Measurements from ENCODE around the gene HTT.
A peak's percentile ranks its signal among the peaks of the same experiment; 100 is the strongest.
"Not testable (repeated sequence)": the region's sequence is repeated elsewhere in the genome, so short reads cannot be mapped to it uniquely, and the experiment has no call there.

HTT gene

DNA sequence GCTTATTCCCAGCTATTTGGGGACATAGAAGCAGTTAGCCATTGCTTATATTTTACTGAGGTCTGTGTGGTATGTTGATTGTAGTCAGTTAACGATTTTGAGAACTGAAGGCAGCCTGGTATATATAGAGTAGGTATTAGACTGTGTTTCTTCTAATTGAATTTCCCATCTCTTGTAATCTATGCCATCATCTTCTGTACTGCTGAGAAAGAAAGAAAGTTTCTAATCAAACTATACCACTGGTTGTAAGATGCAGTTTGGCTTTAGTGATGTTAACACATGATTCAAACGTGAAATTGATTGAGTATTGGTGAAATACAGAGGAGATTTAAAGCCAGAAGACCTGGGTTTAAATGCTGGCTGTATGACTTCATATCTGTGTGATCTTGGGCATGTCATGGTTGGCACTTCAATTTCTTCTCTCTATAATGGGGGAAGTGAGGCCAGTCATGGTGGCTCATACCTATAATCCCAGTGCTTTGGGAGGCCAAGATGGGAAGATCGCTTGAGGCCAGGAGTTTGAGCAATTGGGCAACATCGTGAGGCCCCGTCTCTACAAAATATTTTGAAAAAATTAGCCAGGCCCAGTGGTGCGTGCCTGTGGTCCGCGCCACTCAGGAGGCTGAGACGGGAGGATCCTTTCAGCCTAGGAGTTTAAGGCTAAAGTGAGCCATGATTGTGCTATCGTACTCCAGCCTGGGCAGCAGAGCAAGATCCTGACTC, 11.6 kb downstream of the HTT start:
- no peak for DNase-seq

DNA sequence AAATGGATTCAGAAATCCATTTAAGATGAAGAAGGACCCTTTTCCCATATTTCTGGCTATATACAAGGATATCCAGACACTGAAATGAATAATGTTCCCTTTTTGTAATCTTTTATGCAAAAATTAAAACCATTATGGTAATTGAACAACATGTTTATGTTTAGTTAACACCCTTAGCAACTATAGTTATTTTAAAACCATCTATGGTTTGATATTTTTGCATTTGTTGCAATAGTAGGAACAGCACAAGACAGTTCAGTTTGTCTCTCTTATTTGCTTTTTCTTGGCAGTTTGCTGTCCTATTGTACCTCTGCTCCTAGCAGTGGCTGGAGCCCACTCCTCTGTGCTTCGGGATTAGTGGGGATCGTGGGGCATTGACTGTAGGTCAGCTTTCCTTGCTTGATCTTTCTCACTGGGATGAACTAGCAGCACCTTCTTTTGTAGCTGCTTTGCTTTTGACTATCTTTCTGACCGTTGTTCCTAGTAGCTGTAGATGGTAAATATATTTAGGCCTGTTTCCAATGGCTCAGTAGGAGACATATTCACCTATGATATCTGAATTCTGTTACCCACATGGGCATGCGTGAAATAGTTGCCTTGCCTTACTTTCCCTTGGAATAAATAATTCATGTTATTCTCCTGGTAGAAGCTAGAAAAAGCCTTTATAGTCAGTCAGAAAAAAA, 12.8 kb downstream of the HTT start:
- DNase-seq = no peak

DNA sequence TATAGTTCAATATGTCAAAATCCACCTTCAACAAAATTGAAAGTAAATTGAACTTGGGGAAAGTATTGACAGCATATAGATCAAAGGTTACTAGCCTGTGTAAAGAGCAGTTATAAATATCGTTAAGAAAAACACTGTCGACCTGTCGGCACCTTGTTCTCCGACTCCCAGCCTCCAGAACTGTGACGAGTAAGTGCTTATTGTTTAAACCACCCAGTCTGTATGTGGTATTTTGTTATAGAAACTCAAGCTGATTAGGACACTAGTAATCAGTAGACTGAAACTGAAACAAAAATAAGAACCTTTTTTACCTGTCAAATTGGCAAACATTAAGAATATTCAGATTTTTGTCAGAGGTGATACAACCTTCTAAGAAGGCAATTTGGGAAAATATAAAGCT, 17.0 kb downstream of the HTT start:
- no peak for DNase-seq

DNA sequence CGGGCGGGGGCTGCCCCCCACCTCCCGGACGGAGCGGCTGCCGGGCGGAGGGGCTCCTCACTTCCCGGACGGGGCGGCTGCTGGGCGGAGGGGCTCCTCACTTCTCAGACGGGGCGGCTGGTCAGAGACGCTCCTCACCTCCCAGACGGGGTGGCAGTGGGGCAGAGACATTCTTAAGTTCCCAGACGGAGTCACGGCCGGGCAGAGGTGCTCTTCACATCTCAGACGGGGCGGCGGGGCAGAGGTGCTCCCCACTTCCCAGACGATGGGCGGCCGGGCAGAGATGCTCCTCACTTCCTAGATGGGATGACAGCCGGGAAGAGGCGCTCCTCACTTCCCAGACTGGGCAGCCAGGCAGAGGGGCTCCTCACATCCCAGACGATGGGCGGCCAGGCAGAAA, 20.2 kb downstream of the HTT start:
- not testable (repeated sequence) for DNase-seq

DNA sequence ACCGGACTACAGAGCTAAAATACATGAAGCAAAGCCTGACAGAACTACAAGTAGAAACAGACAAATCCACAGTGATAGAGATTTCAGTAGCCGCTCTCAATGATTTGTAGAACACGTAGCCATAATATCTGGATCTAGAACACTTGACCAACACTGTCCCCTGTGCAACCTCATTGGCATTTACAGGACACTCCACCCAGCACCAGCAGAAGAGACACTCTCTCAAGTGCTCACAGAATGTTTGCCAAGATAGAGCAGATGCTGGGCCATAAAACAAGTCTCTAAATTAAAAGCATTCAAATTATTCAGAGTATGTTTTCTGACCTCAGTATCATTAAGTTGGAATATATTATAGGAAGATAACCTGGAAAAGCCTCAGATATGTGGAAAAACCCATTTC, 21.7 kb downstream of the HTT start:
- no peak for DNase-seq

DNA sequence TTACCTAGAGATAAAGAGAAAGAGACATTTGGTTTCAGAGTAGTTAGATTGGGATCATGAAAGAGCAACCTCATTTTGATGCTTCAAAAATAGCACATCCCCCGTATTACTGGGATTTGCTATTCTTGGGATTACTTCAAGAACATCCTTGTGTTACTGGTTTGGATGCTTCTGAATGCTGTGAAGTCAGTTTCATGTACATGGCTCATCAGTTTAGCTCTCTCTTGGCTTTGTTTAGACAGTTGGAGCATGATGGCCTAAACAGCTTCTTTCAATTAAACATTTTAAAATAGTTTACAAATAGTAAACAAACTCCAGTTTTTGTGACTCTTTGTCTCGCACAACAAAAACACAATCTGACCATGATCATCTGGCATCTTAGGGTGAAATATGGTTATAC, 23.9 kb downstream of the HTT start:
- no peak for DNase-seq

DNA sequence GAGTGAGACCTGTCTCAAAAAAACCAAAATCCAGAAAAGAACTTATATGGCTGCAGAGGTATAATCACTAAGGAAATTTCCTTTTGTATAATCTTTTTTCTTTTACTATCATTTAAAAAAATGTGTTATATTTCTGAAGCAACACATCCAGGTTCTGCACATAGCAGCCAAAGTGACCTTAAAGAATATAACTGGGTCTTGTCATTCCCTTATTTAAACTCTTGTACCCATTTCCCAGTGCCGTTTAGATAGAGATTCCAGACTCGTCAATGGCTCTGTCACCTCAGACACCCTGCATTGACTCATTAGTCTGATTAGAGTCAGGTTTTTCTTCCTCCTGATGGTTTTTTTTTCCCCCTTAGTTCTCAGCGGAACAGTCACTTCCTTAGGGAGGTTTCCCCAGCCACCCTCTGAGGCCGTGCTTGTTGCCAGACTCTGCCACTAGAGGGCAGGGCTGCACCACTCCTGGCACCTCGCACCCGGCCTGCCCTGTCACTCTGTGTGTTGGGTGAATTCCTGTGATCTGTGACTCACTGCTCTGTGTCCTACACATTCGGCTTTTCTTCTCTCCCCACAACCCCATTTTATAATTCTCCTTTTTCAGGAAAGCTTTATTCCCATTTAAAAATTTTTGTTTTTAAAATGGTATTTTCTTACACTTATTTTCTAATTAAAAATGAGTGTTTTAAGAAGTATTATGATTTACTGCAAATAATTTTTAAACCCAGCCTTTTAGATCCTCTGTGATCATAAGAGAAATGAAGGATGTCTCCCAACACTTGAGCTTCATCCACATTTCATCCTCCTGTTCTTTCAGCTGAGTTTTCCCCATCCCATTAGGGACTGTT, 32.1 kb downstream of the HTT start:
- peak; percentile 21 for DNase-seq

DNA sequence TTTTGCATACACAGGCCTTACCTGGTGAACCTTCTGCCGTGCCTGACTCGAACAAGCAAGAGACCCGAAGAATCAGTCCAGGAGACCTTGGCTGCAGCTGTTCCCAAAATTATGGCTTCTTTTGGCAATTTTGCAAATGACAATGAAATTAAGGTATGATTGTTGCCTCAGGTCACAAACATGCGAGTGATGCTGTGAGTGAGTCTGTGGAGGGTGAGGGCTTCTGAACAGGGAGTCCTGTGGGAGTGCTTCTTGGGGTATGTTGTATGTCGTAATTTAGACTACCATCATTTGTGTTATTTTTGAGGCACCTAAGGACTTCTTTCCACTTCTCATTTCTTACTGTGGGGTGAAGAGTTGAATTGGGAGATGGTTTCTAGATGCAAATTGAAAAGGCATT, 32.8 kb downstream of the HTT start:
- DNase-seq = no peak

DNA sequence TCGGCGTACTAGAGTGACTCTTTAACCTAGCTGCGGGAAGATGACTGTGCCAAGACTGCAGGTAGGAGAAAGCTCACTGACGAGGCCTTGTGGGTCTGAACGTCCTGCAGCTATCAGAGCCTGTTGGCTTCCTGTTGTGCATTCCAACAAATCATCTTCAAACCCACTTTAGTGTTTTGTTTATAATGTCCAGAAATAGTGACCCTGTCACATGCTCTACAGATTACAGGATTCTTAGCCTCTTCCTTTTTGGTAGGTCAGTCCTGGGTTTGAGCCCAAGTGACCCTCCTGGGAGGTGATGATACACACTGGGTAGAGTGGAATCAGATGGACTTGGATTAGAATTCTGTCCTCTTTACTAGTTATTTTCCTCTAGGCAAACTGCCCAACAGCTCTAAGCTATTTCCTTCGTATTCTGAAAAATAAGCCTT, 33.2 kb downstream of the HTT start:
- DNase-seq = no peak

DNA sequence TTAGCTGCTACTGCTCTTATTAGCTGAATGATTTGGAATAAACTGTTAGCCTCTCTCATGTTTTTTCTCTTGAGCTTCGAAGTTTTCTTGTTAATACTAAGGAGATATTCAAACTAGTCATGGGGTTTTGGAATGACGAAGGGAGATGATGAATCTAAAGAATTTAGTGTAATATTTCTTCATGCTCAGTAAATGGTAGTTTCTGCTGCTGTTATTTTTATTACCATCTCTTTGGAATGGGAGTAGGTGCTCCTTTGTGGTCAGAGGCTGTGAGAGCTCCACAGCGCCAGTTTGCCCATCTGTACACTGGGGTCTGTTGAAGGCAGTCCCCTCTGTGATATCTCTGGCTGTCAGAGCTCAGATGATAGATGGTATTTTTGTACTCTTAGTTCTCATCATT, 33.7 kb downstream of the HTT start:
- no peak for DNase-seq

DNA sequence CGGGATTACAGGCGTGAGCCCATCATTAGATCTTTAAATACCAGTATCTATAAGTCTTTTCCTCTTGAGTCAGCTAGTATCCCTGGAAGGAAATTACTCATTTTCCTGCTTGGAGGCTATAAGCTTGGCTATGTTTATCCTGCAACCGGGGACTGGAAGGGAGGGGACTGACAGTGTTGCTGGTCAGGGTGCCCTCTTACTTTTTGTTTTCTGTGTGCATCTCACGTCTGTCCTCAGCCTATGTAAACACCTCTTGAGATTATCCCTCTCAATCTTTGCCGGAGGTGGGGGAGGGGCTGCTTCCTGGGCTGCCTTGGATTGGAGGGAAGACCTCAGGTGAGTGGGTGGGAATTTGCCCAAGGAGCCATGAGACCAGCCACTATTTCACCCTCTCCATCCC, 37.0 kb downstream of the HTT start:
- DNase-seq = no peak

DNA sequence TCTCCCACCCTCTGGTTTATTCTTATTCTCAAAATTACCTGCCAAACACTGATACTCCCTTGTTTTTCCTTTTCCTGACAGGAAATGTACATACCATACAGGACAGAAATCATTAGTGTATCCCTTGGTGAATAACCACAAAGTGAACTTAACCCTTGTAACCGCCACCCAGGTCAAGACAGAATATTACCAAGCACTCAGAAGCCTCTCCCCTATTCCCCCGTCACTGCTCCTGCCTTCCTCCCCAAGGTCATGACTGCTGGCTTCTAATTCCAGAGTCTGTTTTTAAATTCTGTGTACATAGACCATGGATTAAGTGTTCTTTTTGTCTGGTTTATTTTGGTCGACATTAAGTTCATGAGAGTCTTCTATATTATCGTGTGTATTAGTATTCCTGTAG, 37.7 kb downstream of the HTT start:
- DNase-seq = no peak

DNA sequence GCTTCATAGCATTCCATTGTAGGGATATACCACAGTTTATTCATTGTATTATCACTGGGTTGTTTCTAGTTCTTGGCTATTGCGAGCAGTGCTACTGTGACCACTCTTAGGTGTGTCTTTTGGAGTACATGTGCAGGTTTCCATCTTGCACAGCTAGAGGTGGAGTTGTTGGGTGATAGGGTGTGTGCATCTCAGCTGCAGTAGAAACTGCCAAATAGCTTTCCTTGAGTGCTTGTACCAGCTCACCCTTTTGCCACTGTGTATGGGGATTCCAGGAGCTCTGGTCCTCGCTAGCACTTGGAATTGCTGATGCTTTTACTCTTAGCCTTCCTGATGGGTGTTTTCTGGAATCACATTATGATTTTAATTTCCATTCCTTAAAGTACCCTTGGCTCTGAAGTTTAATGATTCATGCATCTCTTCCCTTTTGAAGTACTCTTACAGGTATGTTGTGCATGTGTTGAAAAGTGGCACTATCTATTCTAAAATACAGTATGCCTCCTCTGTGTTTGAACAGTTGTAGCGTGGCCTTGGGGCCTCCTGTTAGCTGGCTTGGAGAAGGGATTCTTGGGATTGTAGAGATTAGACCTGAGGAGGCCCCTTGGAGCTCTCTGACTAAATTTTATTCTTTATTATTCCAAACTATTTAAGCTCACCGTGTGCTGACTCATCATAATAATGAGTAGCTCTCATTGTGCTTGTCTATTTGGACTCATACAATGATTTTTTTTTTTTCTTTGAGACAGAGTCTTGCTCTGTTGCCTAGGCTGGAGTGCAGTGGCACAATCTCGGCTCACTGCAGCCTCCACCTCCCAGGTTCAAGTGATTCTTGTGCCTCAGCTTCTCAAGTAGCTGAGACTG, 38.4 kb downstream of the HTT start:
- no peak for DNase-seq

DNA sequence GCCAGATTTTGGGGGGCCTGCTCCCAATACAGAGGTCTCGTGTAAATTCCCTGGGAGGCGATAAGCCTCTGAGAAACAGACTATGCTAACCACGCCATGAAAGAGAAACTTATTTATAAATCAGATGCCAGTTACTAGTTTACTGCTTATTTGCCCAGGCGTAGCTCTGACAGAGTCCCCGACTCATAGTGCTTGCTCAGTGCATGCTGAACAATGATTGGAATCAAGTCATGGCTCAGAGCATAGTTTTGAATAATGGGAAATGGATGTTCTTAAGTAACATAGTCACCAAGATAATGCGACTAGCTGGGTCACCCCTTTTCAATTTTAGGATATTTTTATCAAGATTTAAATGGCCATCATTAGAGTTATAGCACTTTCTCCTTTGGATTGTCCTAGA, 39.9 kb downstream of the HTT start:
- no peak for DNase-seq

DNA sequence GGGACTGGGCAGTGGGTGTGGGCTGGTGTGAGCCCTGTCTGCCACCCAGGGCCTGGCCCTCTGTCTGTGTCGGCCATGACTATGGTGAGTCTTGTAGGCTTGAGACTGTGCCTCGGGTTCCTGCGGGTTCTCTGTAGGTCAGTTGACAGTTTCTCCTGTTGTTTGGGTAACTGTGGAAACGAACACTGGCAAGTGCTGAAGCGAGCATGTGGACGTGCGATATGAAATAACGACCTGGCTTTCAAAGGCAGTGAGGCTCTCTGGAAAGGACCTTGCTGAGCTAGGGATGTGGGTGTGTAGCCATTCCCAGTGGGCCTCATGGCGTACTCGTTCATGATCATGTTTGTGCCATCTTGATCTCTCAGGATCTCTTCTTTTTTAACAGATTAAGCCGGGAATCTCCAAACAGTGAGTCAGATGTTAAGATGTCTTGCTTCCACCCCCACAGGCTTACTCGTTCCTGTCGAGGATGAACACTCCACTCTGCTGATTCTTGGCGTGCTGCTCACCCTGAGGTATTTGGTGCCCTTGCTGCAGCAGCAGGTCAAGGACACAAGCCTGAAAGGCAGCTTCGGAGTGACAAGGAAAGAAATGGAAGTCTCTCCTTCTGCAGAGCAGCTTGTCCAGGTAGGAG, 41.3 kb downstream of the HTT start:
- no peak for DNase-seq

DNA sequence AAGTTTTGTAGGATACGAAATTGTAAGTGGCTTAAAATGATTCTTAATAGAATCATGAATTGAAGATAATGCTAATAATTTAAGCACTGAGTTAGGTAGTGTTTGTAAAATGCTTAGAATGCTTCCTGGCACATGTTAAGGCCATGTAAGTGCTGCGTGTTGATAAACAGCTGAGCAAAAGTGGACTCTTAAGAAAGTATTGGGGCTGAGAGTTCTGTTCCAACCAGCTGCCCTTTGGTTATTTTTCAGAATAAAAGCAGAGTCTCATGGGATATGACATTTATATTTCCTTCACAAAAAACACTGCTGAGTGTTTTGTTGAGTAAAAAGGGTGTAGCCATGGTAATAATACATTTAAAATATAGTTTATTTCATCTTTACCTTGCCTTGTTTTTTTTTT, 42.5 kb downstream of the HTT start:
- DNase-seq = no peak

DNA sequence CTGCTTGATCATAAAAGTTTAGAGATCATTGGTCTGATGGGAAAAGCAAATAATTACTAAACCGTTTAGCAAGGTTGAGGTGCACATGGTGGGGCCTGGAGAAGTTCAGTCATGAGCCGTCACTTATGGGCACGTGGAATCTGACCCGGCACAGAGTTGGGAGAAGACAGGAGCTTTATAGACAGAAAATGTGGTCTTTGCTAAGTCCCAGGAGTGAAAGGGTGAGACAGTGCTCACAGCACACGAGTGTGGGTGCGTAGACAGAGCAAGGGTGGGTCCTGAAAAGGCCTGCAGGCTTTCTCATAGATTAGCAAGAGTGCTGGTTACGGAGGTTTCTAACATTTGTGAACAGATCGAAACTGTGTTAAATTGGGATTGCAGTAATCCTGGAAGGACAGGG, 43.8 kb downstream of the HTT start:
- no peak for DNase-seq

DNA sequence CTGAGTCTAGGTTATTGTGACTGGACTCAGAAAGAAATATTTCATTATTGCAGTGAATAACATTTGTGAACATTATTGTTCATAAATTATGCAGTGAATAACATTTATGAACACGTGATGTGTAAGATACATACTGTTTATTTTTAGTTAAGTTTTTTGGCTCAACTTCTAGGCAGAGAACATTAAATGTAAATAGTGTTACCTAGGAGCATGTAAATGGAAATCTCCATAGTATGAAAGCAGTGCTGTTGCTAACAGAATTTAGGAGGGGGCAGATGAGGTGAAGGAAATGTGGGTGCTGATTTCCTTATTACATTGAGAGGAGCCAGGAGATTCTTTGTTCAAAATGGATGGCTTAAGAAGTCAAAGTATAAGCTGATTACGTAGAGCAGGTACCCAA, 45.0 kb downstream of the HTT start:
- DNase-seq = no peak

DNA sequence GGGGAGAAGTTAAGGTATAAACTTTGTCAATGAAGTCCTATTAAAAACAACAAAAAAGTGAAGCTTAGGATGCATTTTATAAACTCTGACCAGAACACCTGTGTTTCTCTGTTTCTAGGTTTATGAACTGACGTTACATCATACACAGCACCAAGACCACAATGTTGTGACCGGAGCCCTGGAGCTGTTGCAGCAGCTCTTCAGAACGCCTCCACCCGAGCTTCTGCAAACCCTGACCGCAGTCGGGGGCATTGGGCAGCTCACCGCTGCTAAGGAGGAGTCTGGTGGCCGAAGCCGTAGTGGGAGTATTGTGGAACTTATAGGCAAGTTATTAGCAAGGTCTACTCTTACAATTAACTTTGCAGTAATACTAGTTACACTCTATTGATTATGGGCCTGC, 46.6 kb downstream of the HTT start:
- DNase-seq = no peak

DNA sequence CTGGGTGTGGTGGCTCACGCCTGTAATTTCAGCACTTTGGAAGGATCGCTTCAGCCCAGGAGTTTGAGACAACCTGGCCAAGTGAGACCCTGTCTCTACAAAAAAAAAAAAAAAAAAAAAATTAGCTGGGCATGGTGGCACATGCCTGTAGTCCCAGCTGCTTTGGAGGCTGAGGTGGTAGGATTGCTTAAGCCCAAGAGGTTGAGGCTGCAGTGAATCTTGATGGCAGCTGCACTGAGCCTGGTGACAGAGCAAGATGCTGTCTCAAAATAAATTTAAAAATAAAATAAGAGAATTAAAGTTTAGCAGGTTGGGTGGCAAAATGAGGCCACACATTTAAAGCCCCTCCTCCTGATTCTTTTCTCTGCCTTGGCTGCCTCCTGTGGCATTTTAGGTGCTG, 47.1 kb downstream of the HTT start:
- DNase-seq = no peak

DNA sequence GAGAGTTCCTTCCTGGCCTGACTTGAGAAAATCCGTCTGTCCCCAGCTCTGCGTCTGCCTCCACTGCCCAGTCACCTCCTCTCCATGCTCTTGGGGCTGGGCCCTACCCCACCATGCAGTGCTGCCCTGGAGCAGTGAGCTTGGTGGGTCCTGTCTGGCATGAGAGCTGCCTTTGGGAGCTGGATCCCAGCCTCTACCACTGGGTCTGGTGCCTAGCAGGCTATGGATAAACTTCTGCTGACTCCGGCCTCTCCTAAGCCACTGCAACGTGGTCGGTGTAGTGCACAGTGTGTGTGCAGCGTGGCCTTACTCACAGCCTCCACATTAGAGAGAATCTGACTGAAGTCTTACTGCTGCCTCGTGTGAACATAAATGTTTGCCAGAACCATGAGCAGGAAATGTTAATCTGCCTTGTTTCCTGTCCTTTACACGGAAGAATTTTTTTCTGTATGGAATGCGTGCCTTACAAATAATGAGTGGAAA, 47.6 kb downstream of the HTT start:
- DNase-seq = no peak

DNA sequence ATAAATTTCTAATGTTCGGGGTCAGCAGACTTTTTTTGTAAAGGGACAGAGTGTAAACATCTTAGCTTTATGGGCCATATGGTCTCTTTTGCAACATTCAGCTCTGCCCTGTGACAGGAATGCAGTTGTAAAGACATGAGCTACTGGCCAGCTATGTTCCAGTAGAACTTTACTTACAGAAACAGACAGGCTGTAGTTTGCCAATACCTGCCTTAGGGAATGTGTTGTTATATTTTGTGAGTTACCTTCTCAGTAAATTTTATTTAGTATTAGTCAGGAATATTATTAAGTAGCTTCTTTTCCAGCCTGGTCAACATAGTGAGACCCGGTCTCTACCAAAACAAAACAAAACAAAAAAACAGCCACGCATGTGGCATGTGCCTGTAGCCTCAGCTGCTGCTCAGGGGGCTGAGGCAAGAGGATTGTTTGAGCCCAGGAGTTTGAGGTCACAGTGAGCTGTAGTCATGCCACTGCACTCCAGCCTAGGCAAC, 48.7 kb downstream of the HTT start:
- no peak for DNase-seq
